Panc1 (cell line): Measurements from ENCODE around the gene ELANE.

Source experiments
- CTCF ChIP-seq: fragments of 450-650 bp; IDR thresholded peaks from 2 replicates; pipeline ENCODE4 v1.5.1; 2017; ENCODE audit warnings: mild to moderate bottlenecking
- POLR2AphosphoS5 ChIP-seq: IDR thresholded peaks from 2 replicates; pipeline ENCODE4 v1.6.1; 2012; ENCODE audit warnings: mild to moderate bottlenecking, low read depth, low read length, moderate library complexity
- TCF7L2 ChIP-seq: IDR thresholded peaks from 2 replicates; pipeline ENCODE4 v1.6.1; 2011; ENCODE audit warnings: mild to moderate bottlenecking, low read depth, low read length, inconsistent platforms
- TF ChIP-seq, protein P1 (sequence below), 2 experiments: IDR thresholded peaks; 2 replicates each; pipeline ENCODE4 v1.6.1; 2011 to 2012; ENCODE audit warnings: low read depth in 2 of 2, control low read depth in 1 of 2, low read length in 1 of 2, mild to moderate bottlenecking in 1 of 2, moderate library complexity in 1 of 2; ENCODE audit not compliant: insufficient read depth in 1 of 2

DNA sequence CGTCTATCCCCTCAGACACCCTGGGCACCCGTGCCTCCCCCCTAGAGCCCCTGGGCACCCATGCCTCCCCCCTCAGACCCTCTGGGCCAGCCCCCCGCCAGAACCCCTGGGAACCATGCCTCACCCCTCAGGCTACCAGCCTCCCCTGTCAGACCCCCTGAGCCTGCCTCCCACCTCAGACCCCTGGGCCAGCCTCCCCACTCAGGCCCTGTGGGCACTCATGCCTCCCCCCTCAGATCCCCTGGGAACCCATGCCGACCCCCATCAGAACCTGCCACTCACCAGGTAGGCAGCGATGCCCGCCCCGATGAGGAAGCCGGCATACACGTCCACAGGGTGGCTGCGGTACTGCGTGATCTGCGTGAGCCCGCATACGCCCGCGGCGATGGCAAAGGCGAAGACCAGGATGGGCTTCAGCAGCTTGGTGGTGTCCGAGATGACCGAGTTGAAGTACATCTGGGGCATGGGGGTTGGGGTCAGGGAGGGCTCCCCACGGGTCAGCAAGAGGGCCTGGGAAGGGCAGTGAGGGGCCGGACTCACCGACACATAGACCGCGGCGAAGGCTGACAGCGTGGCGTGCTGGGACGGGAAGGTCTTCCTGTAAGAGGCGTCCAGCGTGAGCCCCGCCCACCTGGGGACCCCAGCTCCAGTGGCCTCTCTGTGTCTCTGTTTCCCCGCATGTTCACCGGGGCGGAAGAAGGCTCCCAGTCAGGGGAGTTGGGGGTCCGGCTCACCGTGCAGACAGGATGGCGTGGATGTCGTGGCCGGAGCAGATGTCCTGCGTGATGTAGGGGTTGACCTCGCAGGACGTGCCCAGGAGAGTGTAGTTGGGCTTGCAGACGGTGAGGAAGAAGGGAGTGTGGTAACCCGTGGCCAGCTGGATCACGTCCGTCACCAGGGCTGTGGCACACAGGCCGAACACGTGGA, 37.7 kb upstream of the ELANE start:
- TF ChIP-seq CTCF = no peak
- TF ChIP-seq, protein P1, sequence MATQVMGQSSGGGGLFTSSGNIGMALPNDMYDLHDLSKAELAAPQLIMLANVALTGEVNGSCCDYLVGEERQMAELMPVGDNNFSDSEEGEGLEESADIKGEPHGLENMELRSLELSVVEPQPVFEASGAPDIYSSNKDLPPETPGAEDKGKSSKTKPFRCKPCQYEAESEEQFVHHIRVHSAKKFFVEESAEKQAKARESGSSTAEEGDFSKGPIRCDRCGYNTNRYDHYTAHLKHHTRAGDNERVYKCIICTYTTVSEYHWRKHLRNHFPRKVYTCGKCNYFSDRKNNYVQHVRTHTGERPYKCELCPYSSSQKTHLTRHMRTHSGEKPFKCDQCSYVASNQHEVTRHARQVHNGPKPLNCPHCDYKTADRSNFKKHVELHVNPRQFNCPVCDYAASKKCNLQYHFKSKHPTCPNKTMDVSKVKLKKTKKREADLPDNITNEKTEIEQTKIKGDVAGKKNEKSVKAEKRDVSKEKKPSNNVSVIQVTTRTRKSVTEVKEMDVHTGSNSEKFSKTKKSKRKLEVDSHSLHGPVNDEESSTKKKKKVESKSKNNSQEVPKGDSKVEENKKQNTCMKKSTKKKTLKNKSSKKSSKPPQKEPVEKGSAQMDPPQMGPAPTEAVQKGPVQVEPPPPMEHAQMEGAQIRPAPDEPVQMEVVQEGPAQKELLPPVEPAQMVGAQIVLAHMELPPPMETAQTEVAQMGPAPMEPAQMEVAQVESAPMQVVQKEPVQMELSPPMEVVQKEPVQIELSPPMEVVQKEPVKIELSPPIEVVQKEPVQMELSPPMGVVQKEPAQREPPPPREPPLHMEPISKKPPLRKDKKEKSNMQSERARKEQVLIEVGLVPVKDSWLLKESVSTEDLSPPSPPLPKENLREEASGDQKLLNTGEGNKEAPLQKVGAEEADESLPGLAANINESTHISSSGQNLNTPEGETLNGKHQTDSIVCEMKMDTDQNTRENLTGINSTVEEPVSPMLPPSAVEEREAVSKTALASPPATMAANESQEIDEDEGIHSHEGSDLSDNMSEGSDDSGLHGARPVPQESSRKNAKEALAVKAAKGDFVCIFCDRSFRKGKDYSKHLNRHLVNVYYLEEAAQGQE (IDR thresholded peaks at IDR 0.05; ENCODE audit: insufficient read depth in 1 of 2, low read depth in 2 of 2, low read length in 1 of 2) = no peak
- TF ChIP-seq POLR2AphosphoS5 = no peak
- TF ChIP-seq TCF7L2 = no peak
